ENCODE data around the gene LRRC40. TPM values are rescaled to one million over a fixed set of nuclear protein-coding genes. Genes with fewer than 3 reads are reported as not detected.

The LRRC40 gene
- total RNA-seq, 6 experiments from 2014 or later, result 10.6 to 16.5 (median 14.0) TPM

DNA sequence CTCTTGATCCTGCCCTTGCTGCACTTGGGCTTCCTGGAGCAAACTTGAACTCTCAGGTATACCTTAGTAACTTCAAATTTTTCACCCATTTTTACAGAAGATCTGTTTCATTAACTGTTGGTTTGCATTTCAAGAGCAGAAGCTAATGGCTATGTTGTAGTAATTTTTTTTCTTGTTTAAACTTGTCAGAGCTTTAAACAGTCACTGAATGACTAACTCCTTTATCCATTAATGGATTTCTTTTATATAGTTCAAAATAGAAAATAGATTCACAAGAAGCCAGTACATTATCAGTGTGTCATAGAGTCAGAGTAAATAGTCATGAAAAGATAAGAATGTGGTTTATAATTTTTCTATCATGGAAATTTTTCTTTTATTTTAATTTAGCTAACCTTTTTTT, 29.4 kb upstream of the LRRC40 start:
- Mint-ChIP-seq H3K9me3 (no peaks in the 10 kb centered on the region), H3K4me3 (no peak overlapping the region), H3K36me3 (ENCODE audit: low read depth) (peaks cover 43% of the 10 kb centered on the region), H3K27me3 (ENCODE audit: insufficient read depth) (no peaks in the 10 kb centered on the region), H3K27ac (no peak overlapping the region), H3K4me1 (ENCODE audit: low read depth) (peaks cover under 1% of the 10 kb centered on the region; the same call in 1 of the 2 replicates)
- no peak for DNase-seq
- TF ChIP-seq, protein P1, sequence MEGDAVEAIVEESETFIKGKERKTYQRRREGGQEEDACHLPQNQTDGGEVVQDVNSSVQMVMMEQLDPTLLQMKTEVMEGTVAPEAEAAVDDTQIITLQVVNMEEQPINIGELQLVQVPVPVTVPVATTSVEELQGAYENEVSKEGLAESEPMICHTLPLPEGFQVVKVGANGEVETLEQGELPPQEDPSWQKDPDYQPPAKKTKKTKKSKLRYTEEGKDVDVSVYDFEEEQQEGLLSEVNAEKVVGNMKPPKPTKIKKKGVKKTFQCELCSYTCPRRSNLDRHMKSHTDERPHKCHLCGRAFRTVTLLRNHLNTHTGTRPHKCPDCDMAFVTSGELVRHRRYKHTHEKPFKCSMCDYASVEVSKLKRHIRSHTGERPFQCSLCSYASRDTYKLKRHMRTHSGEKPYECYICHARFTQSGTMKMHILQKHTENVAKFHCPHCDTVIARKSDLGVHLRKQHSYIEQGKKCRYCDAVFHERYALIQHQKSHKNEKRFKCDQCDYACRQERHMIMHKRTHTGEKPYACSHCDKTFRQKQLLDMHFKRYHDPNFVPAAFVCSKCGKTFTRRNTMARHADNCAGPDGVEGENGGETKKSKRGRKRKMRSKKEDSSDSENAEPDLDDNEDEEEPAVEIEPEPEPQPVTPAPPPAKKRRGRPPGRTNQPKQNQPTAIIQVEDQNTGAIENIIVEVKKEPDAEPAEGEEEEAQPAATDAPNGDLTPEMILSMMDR (IDR thresholded peaks at IDR 0.05), result no peak

DNA sequence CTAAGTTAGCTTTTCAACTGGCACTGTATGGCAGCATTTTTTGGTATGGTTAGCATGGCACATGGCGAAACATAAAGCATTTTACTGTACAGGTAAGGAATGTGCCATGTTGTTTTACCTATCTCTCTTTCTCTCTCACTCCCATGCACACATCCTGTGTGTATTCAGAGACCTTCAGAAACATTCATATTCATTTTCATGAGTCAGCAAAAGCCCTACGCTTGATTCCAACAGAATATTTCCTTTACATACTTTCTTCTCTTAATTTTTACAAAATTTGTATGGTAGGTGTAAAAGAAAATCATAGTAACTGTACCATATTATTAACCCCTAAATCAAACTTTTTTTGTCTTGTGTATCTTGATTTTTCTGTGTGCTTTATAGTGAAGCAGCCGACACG, 26.1 kb upstream of the LRRC40 start:
- no peak overlapping the region for H3K4me3 Mint-ChIP-seq
- H3K27ac Mint-ChIP-seq, result no peak overlapping the region
- peaks cover 30% of the 10 kb centered on the region for H3K4me1 Mint-ChIP-seq (ENCODE audit: low read depth)
- no peak for DNase-seq
- H3K9me3 Mint-ChIP-seq, result no peaks in the 10 kb centered on the region
- no peaks in the 10 kb centered on the region for H3K27me3 Mint-ChIP-seq (ENCODE audit: insufficient read depth)
- TF ChIP-seq, protein P1 (IDR thresholded peaks at IDR 0.05), result no peak
- peaks cover 43% of the 10 kb centered on the region for H3K36me3 Mint-ChIP-seq (ENCODE audit: low read depth)

DNA sequence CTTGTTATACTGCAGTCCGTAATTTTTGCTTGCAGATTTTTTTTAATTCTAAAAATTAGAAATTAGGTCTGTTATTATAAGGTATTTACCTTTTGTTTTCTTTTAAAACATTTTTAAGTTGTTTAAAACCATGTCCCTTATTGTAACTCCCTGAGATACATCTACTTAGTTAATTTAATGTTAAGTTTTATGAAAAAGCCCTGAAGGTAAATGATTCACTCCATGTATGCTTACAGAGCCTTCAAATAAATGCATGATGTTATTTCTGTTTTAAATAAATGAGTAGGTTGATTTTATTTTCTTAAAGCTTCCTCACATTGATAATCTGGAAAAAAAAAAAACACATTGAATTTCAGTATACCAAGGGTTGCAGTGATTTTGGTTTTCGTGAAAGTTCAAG, 23.3 kb upstream of the LRRC40 start:
- Mint-ChIP-seq H3K4me1 (ENCODE audit: low read depth) (peaks cover 56% of the 10 kb centered on the region), H3K27me3 (ENCODE audit: insufficient read depth) (no peaks in the 10 kb centered on the region), H3K9me3 (no peaks in the 10 kb centered on the region), H3K27ac (no peak overlapping the region), H3K4me3 (no peak overlapping the region), H3K36me3 (ENCODE audit: low read depth) (peaks cover 30% of the 10 kb centered on the region)
- DNase-seq, result no peak
- TF ChIP-seq, protein P1 (IDR thresholded peaks at IDR 0.05), result no peak

DNA sequence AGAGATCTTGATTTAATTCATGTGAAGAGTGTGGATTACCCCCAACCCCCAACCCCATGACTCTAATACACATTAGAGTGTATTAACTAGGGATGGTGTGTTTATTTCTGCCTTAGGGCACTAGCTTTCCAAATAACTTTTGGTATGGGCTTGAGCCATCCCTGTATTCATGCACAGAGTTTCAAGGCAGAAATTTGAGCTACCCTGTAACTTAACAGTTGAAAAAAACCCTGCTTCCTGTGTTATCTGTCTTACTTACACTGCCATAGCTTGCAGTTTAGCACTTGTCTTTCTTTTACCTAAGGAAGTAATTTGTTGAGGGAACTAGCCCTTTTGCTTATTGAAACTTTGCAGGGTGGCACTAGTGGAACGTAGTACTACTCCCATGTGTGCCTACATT, 22.1 kb upstream of the LRRC40 start:
- TF ChIP-seq, protein P1 (IDR thresholded peaks at IDR 0.05), result no peak
- Mint-ChIP-seq H3K4me1 (ENCODE audit: low read depth) (peaks cover 68% of the 10 kb centered on the region), H3K27me3 (ENCODE audit: insufficient read depth) (no peaks in the 10 kb centered on the region), H3K9me3 (no peaks in the 10 kb centered on the region), H3K4me3 (no peak overlapping the region; the same call in 1 of the 2 replicates), H3K36me3 (ENCODE audit: low read depth) (peaks cover 33% of the 10 kb centered on the region), H3K27ac (peak overlapping the region; percentile 45)
- DNase-seq, result no peak

GRCh38 chr1:70224954-70225353, 19.6 kb upstream of the LRRC40 start:
- no peak for DNase-seq
- Mint-ChIP-seq H3K27ac (no peak overlapping the region), H3K4me1 (ENCODE audit: low read depth) (peaks cover 79% of the 10 kb centered on the region), H3K36me3 (ENCODE audit: low read depth) (peaks cover 26% of the 10 kb centered on the region), H3K4me3 (no peak overlapping the region), H3K9me3 (no peaks in the 10 kb centered on the region), H3K27me3 (ENCODE audit: insufficient read depth) (peaks cover 3% of the 10 kb centered on the region; the same call in 1 of the 2 replicates)
- TF ChIP-seq, protein P1 (IDR thresholded peaks at IDR 0.05), result no peak
